Upper lobe of right lung (tissue), 1 donor: ENCODE measurements around the gene MAD2L1BP. TPM values are rescaled to one million over a fixed set of nuclear protein-coding genes. Genes with fewer than 3 reads are reported as not detected.

Experiments used
- ATAC-seq: fragments of 200-7000 bp; cut with Tn5 transposase; one replicate; pipeline ENCODE4 v1.9.1; 2020; ENCODE audit warnings: mild to moderate bottlenecking, moderate library complexity
- DNase-seq: peaks from one replicate; pipeline ENCODE4 v3.0.0-alpha.2; 2020
- H3K27ac ChIP-seq: fragments of 200-600 bp; one replicate; pipeline ENCODE4 v1.8.0; 2022
- H3K27me3 ChIP-seq: fragments of 200-600 bp; one replicate; pipeline ENCODE4 v1.8.0; 2022; ENCODE audit warnings: mild to moderate bottlenecking
- H3K36me3 ChIP-seq: fragments of 200-600 bp; one replicate; pipeline ENCODE4 v1.8.0; 2022
- H3K4me1 ChIP-seq: fragments of 200-600 bp; one replicate; pipeline ENCODE4 v1.8.0; 2022
- H3K4me3 ChIP-seq: fragments of 200-600 bp; one replicate; pipeline ENCODE4 v1.8.0; 2022; ENCODE audit warnings: mild to moderate bottlenecking
- H3K9me3 ChIP-seq: fragments of 200-600 bp; one replicate; pipeline ENCODE4 v1.8.0; 2022
- intact Hi-C: fragments of 100-400 bp; cut with DNase I; formaldehyde crosslinking; loops from one replicate; pipeline ENCODE4 v1.11.0; 2022
- total RNA-seq: library from RNA; stranded (reverse); fragmentation: NEBNext Ultra II Directional; extraction: Animal tissue kit (Norgen Biotek cat#: 25700); gene quantifications from one replicate; pipeline ENCODE4 v1.2.1, GENCODE V29; 2021
- TF ChIP-seq, protein P1 (sequence below): fragments of 200-600 bp; IDR thresholded peaks from one replicate; pipeline ENCODE4 v1.8.0; 2022; ENCODE audit warnings: antibody characterized with exemption
- donor health status: DM: no; HTN: yes; CAD: no; lungs with severe emphysema.

Gene MAD2L1BP
- total RNA-seq, 1 donor from 2014 or later, result 18.5 TPM

DNA sequence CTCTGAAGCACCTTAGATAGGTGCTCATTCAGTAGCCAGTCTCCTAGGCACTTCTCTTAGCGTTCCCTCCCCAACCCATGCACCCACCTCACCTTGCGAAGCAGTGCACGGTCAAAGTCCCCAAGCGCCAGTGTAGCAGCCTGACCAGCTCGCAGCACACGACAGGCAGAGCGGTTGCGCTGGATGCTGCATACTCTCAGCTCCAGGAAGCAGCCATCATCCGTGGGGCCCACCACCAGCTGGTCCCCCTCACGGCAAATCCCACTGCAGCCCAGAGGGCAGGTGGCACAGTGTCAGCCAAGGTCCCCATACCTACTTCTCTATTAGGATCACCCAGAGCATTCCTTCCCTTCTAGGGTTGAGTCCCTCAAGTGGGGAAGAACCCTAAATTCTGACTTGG lies 13.1 kb upstream of the MAD2L1BP start:
- Histone ChIP-seq H3K9me3 (no peaks in the 10 kb centered on the region), H3K4me3 (no peak overlapping the region), H3K27ac (no peak overlapping the region), H3K27me3 (no peaks in the 10 kb centered on the region), H3K36me3 (peaks cover 83% of the 10 kb centered on the region), H3K4me1 (peaks cover 13% of the 10 kb centered on the region)
- intact Hi-C loops, result no loop called here
- ATAC-seq (no peak), DNase-seq (no peak)
- TF ChIP-seq, protein P1, sequence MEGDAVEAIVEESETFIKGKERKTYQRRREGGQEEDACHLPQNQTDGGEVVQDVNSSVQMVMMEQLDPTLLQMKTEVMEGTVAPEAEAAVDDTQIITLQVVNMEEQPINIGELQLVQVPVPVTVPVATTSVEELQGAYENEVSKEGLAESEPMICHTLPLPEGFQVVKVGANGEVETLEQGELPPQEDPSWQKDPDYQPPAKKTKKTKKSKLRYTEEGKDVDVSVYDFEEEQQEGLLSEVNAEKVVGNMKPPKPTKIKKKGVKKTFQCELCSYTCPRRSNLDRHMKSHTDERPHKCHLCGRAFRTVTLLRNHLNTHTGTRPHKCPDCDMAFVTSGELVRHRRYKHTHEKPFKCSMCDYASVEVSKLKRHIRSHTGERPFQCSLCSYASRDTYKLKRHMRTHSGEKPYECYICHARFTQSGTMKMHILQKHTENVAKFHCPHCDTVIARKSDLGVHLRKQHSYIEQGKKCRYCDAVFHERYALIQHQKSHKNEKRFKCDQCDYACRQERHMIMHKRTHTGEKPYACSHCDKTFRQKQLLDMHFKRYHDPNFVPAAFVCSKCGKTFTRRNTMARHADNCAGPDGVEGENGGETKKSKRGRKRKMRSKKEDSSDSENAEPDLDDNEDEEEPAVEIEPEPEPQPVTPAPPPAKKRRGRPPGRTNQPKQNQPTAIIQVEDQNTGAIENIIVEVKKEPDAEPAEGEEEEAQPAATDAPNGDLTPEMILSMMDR, result no peak

DNA sequence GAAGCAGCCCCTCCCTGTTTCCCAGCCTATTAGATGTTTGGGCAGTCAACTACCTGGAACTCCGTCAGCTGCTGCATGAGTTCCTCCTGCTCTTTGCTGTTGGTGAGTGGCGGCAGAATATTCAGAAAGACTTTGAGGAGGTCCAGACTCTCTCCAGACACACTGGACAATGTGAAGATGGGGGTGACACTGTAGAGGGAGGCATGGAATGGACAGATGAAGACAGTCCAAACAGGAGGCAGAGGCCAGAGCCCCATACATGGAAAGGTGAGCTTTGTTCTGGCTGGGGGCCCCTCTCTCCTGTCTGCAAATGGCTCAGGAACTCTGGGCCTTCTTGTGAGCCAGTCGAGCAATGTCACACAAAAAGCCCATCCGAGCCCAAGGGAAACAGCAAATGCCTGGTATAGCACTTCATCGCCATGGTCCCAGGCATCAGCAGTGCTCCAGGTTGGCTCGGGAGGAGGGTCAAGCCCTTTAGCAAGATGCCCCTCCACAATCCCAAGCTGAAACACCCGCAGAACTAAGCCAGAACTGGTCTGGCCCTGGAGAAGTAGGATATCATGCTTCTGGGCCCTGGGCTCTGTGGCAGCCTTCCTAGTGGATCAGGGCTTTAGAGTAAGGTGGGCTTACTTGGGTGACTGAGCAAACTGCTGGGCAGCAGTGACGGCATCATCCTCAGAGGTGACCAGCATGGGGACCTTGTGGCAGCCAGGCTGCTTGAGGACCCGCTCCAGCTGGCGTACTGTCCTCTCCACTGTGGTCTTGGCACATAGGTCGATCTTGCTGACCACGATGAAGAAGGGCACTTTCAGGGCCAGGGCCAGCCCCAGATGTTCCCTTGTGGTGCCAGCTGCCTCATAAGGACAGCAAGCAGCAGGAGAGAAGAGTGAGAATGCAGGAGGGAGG lies 11.5 kb upstream of the MAD2L1BP start:
- Histone ChIP-seq H3K36me3 (peaks cover 70% of the 10 kb centered on the region), H3K27me3 (no peaks in the 10 kb centered on the region), H3K4me3 (no peak overlapping the region), H3K4me1 (peaks cover 19% of the 10 kb centered on the region), H3K27ac (no peak overlapping the region), H3K9me3 (no peaks in the 10 kb centered on the region)
- intact Hi-C loops, result no loop called here
- no peak for ATAC-seq
- TF ChIP-seq, protein P1, result no peak
- no peak for DNase-seq

DNA sequence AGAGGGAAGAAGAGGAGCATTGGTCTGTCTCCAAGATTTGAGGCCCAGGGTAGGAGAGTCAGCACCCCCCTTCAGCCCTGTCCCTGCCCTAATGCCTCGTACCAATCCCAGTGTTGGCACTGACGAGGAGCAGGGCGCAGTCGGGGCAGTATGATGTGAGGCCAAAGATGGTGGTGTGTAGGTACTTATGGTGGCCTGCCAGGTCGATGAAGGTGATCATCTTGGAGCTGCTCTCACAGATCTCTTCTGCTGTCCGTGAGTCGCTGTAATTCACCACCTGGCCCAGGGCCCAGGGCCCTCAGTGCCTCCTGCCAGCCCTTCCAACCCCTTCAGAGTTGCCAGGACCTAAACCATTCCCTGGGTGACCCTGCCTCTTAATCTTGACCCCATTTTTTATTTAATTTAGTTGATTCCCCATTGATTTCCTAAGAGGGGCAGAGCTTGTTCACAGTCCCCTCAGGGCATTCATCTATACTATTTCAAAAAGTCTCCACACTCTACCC lies 10.8 kb upstream of the MAD2L1BP start:
- intact Hi-C loops, result no loop called here
- H3K4me1 ChIP-seq, result peaks cover 19% of the 10 kb centered on the region
- TF ChIP-seq, protein P1, result no peak
- no peaks in the 10 kb centered on the region for H3K9me3 ChIP-seq
- no peak overlapping the region for H3K4me3 ChIP-seq
- H3K27ac ChIP-seq, result no peak overlapping the region
- ATAC-seq (no peak), DNase-seq (no peak)
- H3K27me3 ChIP-seq, result no peaks in the 10 kb centered on the region
- peaks cover 65% of the 10 kb centered on the region for H3K36me3 ChIP-seq

DNA sequence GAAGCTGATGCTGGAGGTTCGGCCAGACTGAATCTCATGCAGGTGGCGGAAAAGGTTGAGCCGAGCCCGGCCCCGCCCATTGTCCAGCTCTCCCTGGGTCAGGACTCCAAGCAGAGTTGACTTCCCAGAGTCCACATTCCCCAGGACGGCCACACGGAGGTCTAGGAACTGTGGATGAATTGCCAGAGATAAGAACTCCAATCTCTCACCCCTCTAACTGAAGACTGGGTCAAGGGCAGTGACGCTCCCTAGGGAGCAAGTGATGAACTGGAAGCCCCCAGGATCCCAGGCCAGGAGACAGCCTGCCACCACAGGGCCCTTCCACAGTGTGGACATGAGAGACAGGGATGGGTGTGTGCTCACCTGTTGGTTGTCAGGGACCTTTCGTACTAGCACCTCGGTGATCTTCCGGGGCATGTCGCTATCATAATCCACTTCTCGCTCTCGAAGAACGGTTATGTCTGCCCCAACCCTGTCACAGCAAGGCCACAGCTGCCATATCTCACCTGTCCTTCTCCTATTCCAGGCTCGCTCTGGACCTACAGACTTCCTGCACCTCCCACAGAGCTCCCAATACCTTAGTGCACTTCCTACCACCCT lies 10.1 kb upstream of the MAD2L1BP start:
- H3K27ac ChIP-seq, result no peak overlapping the region
- TF ChIP-seq, protein P1, result no peak
- no peak overlapping the region for H3K4me3 ChIP-seq
- H3K4me1 ChIP-seq, result peaks cover 24% of the 10 kb centered on the region
- intact Hi-C loops, result no loop called here
- DNase-seq (no peak), ATAC-seq (no peak)
- no peaks in the 10 kb centered on the region for H3K9me3 ChIP-seq
- no peaks in the 10 kb centered on the region for H3K27me3 ChIP-seq
- H3K36me3 ChIP-seq, result peaks cover 58% of the 10 kb centered on the region

DNA sequence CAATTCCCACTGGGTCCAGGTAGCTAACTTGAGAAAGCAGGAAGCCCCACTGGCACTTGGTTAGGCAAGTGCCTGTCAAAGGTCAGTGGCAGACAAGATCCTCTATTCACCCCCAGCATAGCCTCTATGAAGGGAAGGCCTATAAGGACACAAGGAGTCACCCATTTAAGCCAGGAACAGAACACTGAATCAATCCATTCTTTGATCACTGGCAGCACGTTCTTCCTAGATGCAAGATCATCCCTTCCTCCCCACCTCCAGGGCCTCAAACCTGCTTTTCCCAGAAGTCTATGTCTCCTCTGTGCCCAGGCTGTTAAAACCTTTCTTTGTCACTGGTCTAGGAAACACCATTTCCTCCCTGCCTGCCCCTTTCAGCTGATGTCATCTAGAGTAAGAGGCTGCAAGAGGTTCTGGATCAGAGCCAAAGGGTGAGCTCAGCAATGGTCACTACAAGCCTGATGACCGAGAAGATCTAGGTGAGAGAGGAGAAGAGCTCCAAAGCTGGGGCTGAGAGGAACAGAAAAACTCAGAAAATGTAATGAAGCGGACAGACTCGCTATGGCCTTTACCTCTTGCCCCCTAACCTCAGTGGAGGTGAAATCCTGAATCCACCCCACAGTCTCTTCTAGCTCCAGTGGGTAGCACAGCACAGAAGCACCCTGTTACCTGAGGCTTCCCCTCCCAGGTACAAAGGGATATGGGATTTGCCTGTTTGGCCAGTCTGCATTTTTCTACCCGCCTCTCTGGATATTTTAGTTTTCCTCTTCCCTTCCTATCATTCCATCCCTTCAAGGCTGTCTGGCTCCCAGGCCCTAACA lies 8.4 kb upstream of the MAD2L1BP start:
- ATAC-seq, result peak; percentile 16
- peaks cover 29% of the 10 kb centered on the region for H3K4me1 ChIP-seq
- TF ChIP-seq, protein P1, result no peak
- H3K27ac ChIP-seq, result peak overlapping the region; percentile 96
- H3K36me3 ChIP-seq, result peaks cover 41% of the 10 kb centered on the region
- H3K4me3 ChIP-seq, result peak overlapping the region; percentile 82
- intact Hi-C loops, result no loop called here
- H3K9me3 ChIP-seq, result no peaks in the 10 kb centered on the region
- DNase-seq, result peak; percentile 72
- H3K27me3 ChIP-seq, result no peaks in the 10 kb centered on the region
